Keratinocyte (primary cell): ENCODE results near the gene TAB3. TPM values are rescaled to one million over a fixed set of nuclear protein-coding genes. Genes with fewer than 3 reads are reported as not detected.

Experiments
- DNase-seq: peaks from one replicate; pipeline ENCODE4 v3.0.0-alpha.2; 2011; ENCODE audit warnings: low read depth, missing footprints, low spot score
- FAIRE-seq: peaks from 2 replicates; lab custom pipeline; 2011; peaks lifted over from hg19 to GRCh38; lab: Jason Lieb, UNC
- H2AFZ ChIP-seq: 2 replicates; pipeline ENCODE4 v1.6.0; 2012; ENCODE audit warnings: low read length, control low read depth, inconsistent platforms; ENCODE audit not compliant: control insufficient read depth
- H3K27ac ChIP-seq: 2 replicates; pipeline ENCODE4 v1.5.1; 2011; ENCODE audit warnings: low read length; ENCODE audit not compliant: control insufficient read depth, insufficient read depth
- H3K27me3 ChIP-seq: 3 replicates; pipeline ENCODE4 v1.6.0; 2011; ENCODE audit warnings: low read length; ENCODE audit not compliant: control insufficient read depth, insufficient read depth; ENCODE audit errors: extremely low read depth
- H3K36me3 ChIP-seq, 2 experiments: 2 replicates in 1 of 2; 3 replicates in 1 of 2; pipeline ENCODE4 v1.5.1; 2011; ENCODE audit warnings: low read length in 2 of 2, mild to moderate bottlenecking in 1 of 2; ENCODE audit not compliant: control insufficient read depth in 2 of 2, insufficient read depth in 2 of 2; ENCODE audit errors: extremely low read depth in 1 of 2
- H3K4me1 ChIP-seq: 3 replicates; pipeline ENCODE4 v1.5.1; 2011; ENCODE audit warnings: low read length; ENCODE audit not compliant: control insufficient read depth, insufficient read depth; ENCODE audit errors: extremely low read depth
- H3K4me2 ChIP-seq: 3 replicates; pipeline ENCODE4 v1.6.0; 2011; ENCODE audit warnings: low read depth, low read length; ENCODE audit not compliant: control insufficient read depth, insufficient read depth; ENCODE audit errors: extremely low read depth
- H3K4me3 ChIP-seq, 3 experiments: fragments of 200-600 bp in 1 of 3; sonication (generic) in 1 of 3; 2 replicates in 2 of 3; 3 replicates in 1 of 3; pipeline ENCODE4 v1.5.1; 2011 to 2016; ENCODE audit warnings: low read length in 3 of 3, mild to moderate bottlenecking in 3 of 3, control low read depth in 2 of 3, inconsistent platforms in 1 of 3, low read depth in 1 of 3, mixed read lengths in 1 of 3, mixed run types in 1 of 3, moderate library complexity in 1 of 3; ENCODE audit not compliant: control insufficient read depth in 2 of 3, insufficient read depth in 2 of 3; ENCODE audit errors: extremely low read depth in 1 of 3
- H3K79me2 ChIP-seq: 2 replicates; pipeline ENCODE4 v1.6.0; 2012; ENCODE audit warnings: low read length; ENCODE audit not compliant: control insufficient read depth, insufficient read depth
- H3K9ac ChIP-seq: 3 replicates; pipeline ENCODE4 v1.6.0; 2011; ENCODE audit warnings: low read length; ENCODE audit not compliant: control insufficient read depth, insufficient read depth; ENCODE audit errors: extremely low read depth
- H3K9me1 ChIP-seq: 3 replicates; pipeline ENCODE4 v1.6.0; 2011; ENCODE audit warnings: low read length; ENCODE audit not compliant: control insufficient read depth, insufficient read depth; ENCODE audit errors: extremely low read depth
- H3K9me3 ChIP-seq: 2 replicates; pipeline ENCODE4 v1.5.1; 2012; ENCODE audit warnings: low read depth, low read length; ENCODE audit not compliant: control insufficient read depth
- H4K20me1 ChIP-seq: 3 replicates; pipeline ENCODE4 v1.6.0; 2011; ENCODE audit warnings: low read length; ENCODE audit not compliant: control insufficient read depth, insufficient read depth; ENCODE audit errors: extremely low read depth
- CTCF ChIP-seq, 3 experiments: IDR thresholded peaks in 1 of 3; conservative IDR thresholded peaks in 1 of 3; optimal IDR thresholded peaks in 1 of 3; 2 replicates in 2 of 3; 3 replicates in 1 of 3; pipeline versions ENCODE3 to v1.5.1; 2011; ENCODE audit warnings: low read length in 3 of 3, mild to moderate bottlenecking in 3 of 3, moderate library complexity in 2 of 3, control low read depth in 1 of 3, inconsistent platforms in 1 of 3; ENCODE audit not compliant: insufficient read depth in 2 of 3; ENCODE audit errors: extremely low read depth in 1 of 3
- EZH2 ChIP-seq: IDR thresholded peaks from one replicate; pipeline ENCODE4 v1.6.1; 2012; ENCODE audit warnings: inconsistent platforms, mild to moderate bottlenecking, low read length, moderate library complexity
- dilution Hi-C: fragments of 300-500 bp; cut with MboI; formaldehyde crosslinking; loops from one replicate; pipeline ENCODE4 v1.7.0; 2020; ENCODE audit warnings: low sequenced_read_pairs; ENCODE audit not compliant: extremely low pct_ligation_motif_present
- polyA plus RNA-seq, 5 experiments: library from polyadenylated mRNA; depleted of rRNA in 3 of 5; stranded (reverse) in 3 of 5; stranded (forward) in 1 of 5; unstranded in 1 of 5; fragments of >200 nt; gene quantifications; 1 replicate in 1 of 5; 2 replicates in 3 of 5; 3 replicates in 1 of 5; pipeline versions ENCODE4 v1.2.1 to v1.2.3, GENCODE V29; 2011 to 2012; ENCODE audit warnings: missing spikeins in 2 of 5, low read depth in 1 of 5, low replicate concordance in 1 of 5

TAB3 gene
- polyA plus RNA-seq, 1 donor (not counting 4 experiments of a cell fraction or from before 2014, with no cell fraction given): 25.5 TPM

- DNase-seq: no peak
- H3K9me3 ChIP-seq: peaks cover 1% of the 10 kb centered on the region
- H3K27me3 ChIP-seq: no peaks in the 10 kb centered on the region
- no peaks in the 10 kb centered on the region for H3K9me1 ChIP-seq
- H3K4me1 ChIP-seq: peaks cover 13% of the 10 kb centered on the region
- no peak overlapping the region for H3K4me3 ChIP-seq
- dilution Hi-C loops: no loop called here
- H3K27ac ChIP-seq: no peak overlapping the region
- H3K4me2 ChIP-seq: no peak overlapping the region
- no peak overlapping the region for H2AFZ ChIP-seq
- no peak for TF ChIP-seq CTCF (optimal IDR thresholded peaks at IDR 0.05 in 1 of 3, IDR thresholded peaks at IDR 0.05 in 1 of 3, conservative IDR thresholded peaks at IDR 0.05 in 1 of 3; ENCODE audit: extremely low read depth in 1 of 3, insufficient read depth in 2 of 3, low read length in 3 of 3)
- H3K79me2 ChIP-seq: no peaks in the 10 kb centered on the region
- FAIRE-seq: no peak
- no peaks in the 10 kb centered on the region for H3K36me3 ChIP-seq
- no peak overlapping the region for H3K9ac ChIP-seq
- no peaks in the 10 kb centered on the region for H4K20me1 ChIP-seq
Observed at GRCh38 chrX:30906726-30907125, 17.7 kb upstream of the TAB3 start.

- no peak overlapping the region for H3K27ac ChIP-seq
- no peaks in the 10 kb centered on the region for H3K79me2 ChIP-seq
- H3K36me3 ChIP-seq: no peaks in the 10 kb centered on the region
- peaks cover 15% of the 10 kb centered on the region for H3K4me1 ChIP-seq
- TF ChIP-seq EZH2: no peak
- no peak for DNase-seq
- no peaks in the 10 kb centered on the region for H4K20me1 ChIP-seq
- no peaks in the 10 kb centered on the region for H3K9me1 ChIP-seq
- peaks cover 1% of the 10 kb centered on the region for H3K9me3 ChIP-seq
- dilution Hi-C loops: no loop called here
- no peaks in the 10 kb centered on the region for H3K27me3 ChIP-seq
- no peak overlapping the region for H3K9ac ChIP-seq
- peak; percentile 69 for FAIRE-seq
- no peak overlapping the region for H3K4me3 ChIP-seq
- H2AFZ ChIP-seq: no peak overlapping the region
- no peak overlapping the region for H3K4me2 ChIP-seq
Observed at GRCh38 chrX:30905321-30905720, 16.3 kb upstream of the TAB3 start.

- peak overlapping the region; percentile 8 for H3K27ac ChIP-seq
- no peaks in the 10 kb centered on the region for H4K20me1 ChIP-seq
- H3K79me2 ChIP-seq: no peaks in the 10 kb centered on the region
- no peaks in the 10 kb centered on the region for H3K9me1 ChIP-seq
- TF ChIP-seq EZH2: no peak
- TF ChIP-seq CTCF (optimal IDR thresholded peaks at IDR 0.05 in 1 of 3, IDR thresholded peaks at IDR 0.05 in 1 of 3, conservative IDR thresholded peaks at IDR 0.05 in 1 of 3; ENCODE audit: extremely low read depth in 1 of 3, insufficient read depth in 2 of 3, low read length in 3 of 3): no peak
- H3K9me3 ChIP-seq: peaks cover 1% of the 10 kb centered on the region
- peaks cover 22% of the 10 kb centered on the region for H3K4me1 ChIP-seq
- H2AFZ ChIP-seq: peak overlapping the region; percentile 49
- no peaks in the 10 kb centered on the region for H3K27me3 ChIP-seq
- H3K4me2 ChIP-seq: peak overlapping the region; percentile 20
- DNase-seq (peak; percentile 41), FAIRE-seq (peak; percentile 67)
- no peaks in the 10 kb centered on the region for H3K36me3 ChIP-seq
- H3K9ac ChIP-seq: peak overlapping the region; percentile 15
- no peak overlapping the region for H3K4me3 ChIP-seq
- dilution Hi-C loops: no loop called here
Observed at GRCh38 chrX:30904632-30905031, 15.6 kb upstream of the TAB3 start.
